Liver (tissue), 3 donors: ENCODE data around the gene ITGB7.

Experiments
- ATF3 ChIP-seq: IDR thresholded peaks from 2 replicates; pipeline ENCODE4 v1.6.1; 2016; ENCODE audit warnings: antibody characterized with exemption
- EGR1 ChIP-seq, 2 donors: IDR thresholded peaks; 2 replicates each; pipeline ENCODE4 v1.6.1; 2016 to 2018; ENCODE audit warnings: antibody characterized with exemption in 2 of 2, low read depth in 2 of 2
- GABPA ChIP-seq, 2 donors: IDR thresholded peaks in 1 of 2; conservative IDR thresholded peaks in 1 of 2; 2 replicates each; pipeline ENCODE4 v1.6.1; 2016; ENCODE audit warnings: antibody characterized with exemption in 2 of 2, mild to moderate bottlenecking in 1 of 2, moderate library complexity in 1 of 2
- JUND ChIP-seq, 2 donors: IDR thresholded peaks; 2 replicates each; pipeline ENCODE4 v1.6.1; 2016; ENCODE audit warnings: antibody characterized with exemption in 2 of 2
- MAX ChIP-seq: IDR thresholded peaks from 2 replicates; pipeline ENCODE4 v1.6.1; 2016; ENCODE audit warnings: antibody characterized with exemption
- RAD21 ChIP-seq, 2 donors: IDR thresholded peaks; 2 replicates each; pipeline ENCODE4 v1.6.1; 2016; ENCODE audit warnings: antibody characterized with exemption in 2 of 2, mild to moderate bottlenecking in 2 of 2
- TAF1 ChIP-seq: conservative IDR thresholded peaks from 2 replicates; pipeline ENCODE4 v1.6.1; 2016; ENCODE audit warnings: antibody characterized with exemption, mild to moderate bottlenecking
- ZBTB33 ChIP-seq: IDR thresholded peaks from 2 replicates; pipeline ENCODE4 v1.6.1; 2016; ENCODE audit warnings: antibody characterized with exemption
- TF ChIP-seq, protein P1 (sequence below): fragments of 150-350 bp; IDR thresholded peaks from 2 replicates; pipeline ENCODE4 v1.5.1; 2017; ENCODE audit warnings: improper control_type of control experiment, low read depth, low read length; ENCODE audit not compliant: missing input control
- TF ChIP-seq, protein P2 (sequence below): IDR thresholded peaks from 2 replicates; pipeline ENCODE4 v1.6.1; 2016; ENCODE audit warnings: antibody characterized with exemption, mild to moderate bottlenecking
- donor health status: healthy.
- donor health status: healthy.

- TF ChIP-seq RAD21 (IDR thresholded peaks at IDR 0.05) (no peak), EGR1 (IDR thresholded peaks at IDR 0.05; ENCODE audit: low read depth in 2 of 2) (no peak), ZBTB33 (no peak), GABPA (IDR thresholded peaks at IDR 0.05 in 1 of 2, conservative IDR thresholded peaks at IDR 0.05 in 1 of 2) (no peak), ATF3 (no peak), MAX (no peak), TAF1 (no peak), JUND (IDR thresholded peaks at IDR 0.05) (no peak)
- TF ChIP-seq, protein P1, sequence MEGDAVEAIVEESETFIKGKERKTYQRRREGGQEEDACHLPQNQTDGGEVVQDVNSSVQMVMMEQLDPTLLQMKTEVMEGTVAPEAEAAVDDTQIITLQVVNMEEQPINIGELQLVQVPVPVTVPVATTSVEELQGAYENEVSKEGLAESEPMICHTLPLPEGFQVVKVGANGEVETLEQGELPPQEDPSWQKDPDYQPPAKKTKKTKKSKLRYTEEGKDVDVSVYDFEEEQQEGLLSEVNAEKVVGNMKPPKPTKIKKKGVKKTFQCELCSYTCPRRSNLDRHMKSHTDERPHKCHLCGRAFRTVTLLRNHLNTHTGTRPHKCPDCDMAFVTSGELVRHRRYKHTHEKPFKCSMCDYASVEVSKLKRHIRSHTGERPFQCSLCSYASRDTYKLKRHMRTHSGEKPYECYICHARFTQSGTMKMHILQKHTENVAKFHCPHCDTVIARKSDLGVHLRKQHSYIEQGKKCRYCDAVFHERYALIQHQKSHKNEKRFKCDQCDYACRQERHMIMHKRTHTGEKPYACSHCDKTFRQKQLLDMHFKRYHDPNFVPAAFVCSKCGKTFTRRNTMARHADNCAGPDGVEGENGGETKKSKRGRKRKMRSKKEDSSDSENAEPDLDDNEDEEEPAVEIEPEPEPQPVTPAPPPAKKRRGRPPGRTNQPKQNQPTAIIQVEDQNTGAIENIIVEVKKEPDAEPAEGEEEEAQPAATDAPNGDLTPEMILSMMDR = no peak
- TF ChIP-seq, protein P2, sequence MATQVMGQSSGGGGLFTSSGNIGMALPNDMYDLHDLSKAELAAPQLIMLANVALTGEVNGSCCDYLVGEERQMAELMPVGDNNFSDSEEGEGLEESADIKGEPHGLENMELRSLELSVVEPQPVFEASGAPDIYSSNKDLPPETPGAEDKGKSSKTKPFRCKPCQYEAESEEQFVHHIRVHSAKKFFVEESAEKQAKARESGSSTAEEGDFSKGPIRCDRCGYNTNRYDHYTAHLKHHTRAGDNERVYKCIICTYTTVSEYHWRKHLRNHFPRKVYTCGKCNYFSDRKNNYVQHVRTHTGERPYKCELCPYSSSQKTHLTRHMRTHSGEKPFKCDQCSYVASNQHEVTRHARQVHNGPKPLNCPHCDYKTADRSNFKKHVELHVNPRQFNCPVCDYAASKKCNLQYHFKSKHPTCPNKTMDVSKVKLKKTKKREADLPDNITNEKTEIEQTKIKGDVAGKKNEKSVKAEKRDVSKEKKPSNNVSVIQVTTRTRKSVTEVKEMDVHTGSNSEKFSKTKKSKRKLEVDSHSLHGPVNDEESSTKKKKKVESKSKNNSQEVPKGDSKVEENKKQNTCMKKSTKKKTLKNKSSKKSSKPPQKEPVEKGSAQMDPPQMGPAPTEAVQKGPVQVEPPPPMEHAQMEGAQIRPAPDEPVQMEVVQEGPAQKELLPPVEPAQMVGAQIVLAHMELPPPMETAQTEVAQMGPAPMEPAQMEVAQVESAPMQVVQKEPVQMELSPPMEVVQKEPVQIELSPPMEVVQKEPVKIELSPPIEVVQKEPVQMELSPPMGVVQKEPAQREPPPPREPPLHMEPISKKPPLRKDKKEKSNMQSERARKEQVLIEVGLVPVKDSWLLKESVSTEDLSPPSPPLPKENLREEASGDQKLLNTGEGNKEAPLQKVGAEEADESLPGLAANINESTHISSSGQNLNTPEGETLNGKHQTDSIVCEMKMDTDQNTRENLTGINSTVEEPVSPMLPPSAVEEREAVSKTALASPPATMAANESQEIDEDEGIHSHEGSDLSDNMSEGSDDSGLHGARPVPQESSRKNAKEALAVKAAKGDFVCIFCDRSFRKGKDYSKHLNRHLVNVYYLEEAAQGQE = no peak
Observed at GRCh38 chr12:53255996-53256395, 48.9 kb upstream of the ITGB7 start.
